Lower leg skin (tissue), 4 donors: ENCODE data around the gene ABHD8. TPM values are rescaled to one million over a fixed set of nuclear protein-coding genes. Genes with fewer than 3 reads are reported as not detected.
A peak's percentile ranks its signal among the peaks of the same experiment; 100 is the strongest.

Experiments used
- DNase-seq, 2 donors: peaks; one replicate each; pipeline ENCODE4 v3.0.0-alpha.2; 2019; ENCODE audit warnings: low spot score in 2 of 2
- H3K4me3 ChIP-seq: fragments of 200-600 bp; sonication (generic); 2 replicates; pipeline ENCODE4 v1.5.1; 2017; ENCODE audit warnings: mild to moderate bottlenecking, low read depth; ENCODE audit not compliant: poor library complexity, severe bottlenecking
- POLR2A ChIP-seq, 2 donors: fragments of 450-650 bp; IDR thresholded peaks; one replicate each; pipeline ENCODE4 v1.6.1; 2016 to 2017; ENCODE audit warnings: antibody characterized with exemption in 2 of 2, mild to moderate bottlenecking in 1 of 2, moderate library complexity in 1 of 2
- WGBS, 2 donors: methylation state at CpG; one replicate each; pipeline ENCODE4 v1.1.5; 2018; 5-methylcytosine and 5-hydroxymethylcytosine counted together
- intact Hi-C: fragments of 100-400 bp; cut with DNase I; formaldehyde crosslinking; loops from one replicate; pipeline ENCODE4 v1.15.0; 2023; ENCODE audit warnings: low total_unique reads
- total RNA-seq, 4 donors: library from RNA; depleted of rRNA; stranded (reverse); fragments of >200 nt; gene quantifications; one replicate each; pipeline ENCODE4 v1.1.0, GENCODE V29; 2016
- TF ChIP-seq, protein P1 (sequence below), 3 donors: fragments of 450-650 bp; IDR thresholded peaks; one replicate each; pipeline ENCODE4 v1.5.1; 2016; ENCODE audit warnings: antibody characterized with exemption in 3 of 3, mild to moderate bottlenecking in 3 of 3, moderate library complexity in 2 of 3

The ABHD8 gene
- total RNA-seq, 4 donors from 2014 or later = 20.2 to 34.9 (median 27.7) TPM

GRCh38 chr19:17249887-17250548, 53.2 kb downstream of the ABHD8 start:
- intact Hi-C loops = no loop called here
- no peak for DNase-seq
- H3K4me3 ChIP-seq = no peak overlapping the region
- 80 to 87% methylated on average over 14 to 15 of the region's 15 CpGs for WGBS, 2 donors
- TF ChIP-seq POLR2A (IDR thresholded peaks at IDR 0.05) = no peak
- TF ChIP-seq, protein P1, sequence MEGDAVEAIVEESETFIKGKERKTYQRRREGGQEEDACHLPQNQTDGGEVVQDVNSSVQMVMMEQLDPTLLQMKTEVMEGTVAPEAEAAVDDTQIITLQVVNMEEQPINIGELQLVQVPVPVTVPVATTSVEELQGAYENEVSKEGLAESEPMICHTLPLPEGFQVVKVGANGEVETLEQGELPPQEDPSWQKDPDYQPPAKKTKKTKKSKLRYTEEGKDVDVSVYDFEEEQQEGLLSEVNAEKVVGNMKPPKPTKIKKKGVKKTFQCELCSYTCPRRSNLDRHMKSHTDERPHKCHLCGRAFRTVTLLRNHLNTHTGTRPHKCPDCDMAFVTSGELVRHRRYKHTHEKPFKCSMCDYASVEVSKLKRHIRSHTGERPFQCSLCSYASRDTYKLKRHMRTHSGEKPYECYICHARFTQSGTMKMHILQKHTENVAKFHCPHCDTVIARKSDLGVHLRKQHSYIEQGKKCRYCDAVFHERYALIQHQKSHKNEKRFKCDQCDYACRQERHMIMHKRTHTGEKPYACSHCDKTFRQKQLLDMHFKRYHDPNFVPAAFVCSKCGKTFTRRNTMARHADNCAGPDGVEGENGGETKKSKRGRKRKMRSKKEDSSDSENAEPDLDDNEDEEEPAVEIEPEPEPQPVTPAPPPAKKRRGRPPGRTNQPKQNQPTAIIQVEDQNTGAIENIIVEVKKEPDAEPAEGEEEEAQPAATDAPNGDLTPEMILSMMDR (IDR thresholded peaks at IDR 0.05) = no peak

GRCh38 chr19:17248011-17248776, 55.0 kb downstream of the ABHD8 start:
- no peak for DNase-seq
- TF ChIP-seq POLR2A (IDR thresholded peaks at IDR 0.05) = no peak
- TF ChIP-seq, protein P1 (IDR thresholded peaks at IDR 0.05) = peak in 1 of 3 donors; percentile 64
- WGBS, 2 donors = 67 to 68% methylated on average over 14 to 21 of the region's 21 CpGs
- no peak overlapping the region for H3K4me3 ChIP-seq
- intact Hi-C loops = no loop called here

DNA sequence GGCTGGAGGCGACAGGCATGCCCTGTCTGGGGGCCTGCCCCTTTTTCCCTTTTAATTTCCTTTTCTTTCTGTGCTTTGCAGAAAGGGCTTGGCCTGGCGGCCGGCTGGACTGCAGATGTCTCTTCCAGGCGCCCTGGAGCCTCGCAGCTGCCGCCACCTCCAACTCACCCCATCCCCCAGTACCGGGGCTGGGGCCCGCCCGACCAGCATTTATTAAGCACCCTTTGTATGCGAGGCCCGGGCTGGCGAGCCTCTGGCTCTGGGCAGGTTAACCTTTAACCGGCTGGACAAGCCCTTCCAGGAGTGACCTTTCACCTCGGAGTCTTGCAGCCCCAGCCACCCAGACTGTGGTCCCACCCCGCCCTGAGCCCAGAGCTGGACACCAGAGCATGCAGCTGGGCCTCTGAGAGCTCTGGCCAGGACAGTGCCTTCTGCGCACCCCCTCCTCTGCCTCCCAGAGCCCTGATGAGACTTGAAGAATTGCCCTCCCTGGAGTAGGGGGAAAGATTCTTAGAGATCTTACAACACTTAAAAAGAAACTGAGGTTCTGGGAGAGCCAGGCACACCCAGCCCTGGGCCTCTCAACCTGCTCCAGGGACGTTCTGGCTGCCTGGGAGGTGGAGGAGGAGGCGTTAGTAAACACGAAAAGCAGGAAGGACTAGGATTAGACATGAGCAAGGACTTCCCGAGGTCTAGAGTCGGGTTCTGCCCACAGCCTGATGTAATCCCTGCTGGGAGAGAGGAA, 56.4 kb downstream of the ABHD8 start:
- 11 to 20% methylated on average over 21 of the region's 21 CpGs for WGBS, 2 donors
- intact Hi-C loops = no loop called here
- no peak for DNase-seq
- H3K4me3 ChIP-seq = peak overlapping the region; percentile 22
- TF ChIP-seq, protein P1 (IDR thresholded peaks at IDR 0.05) = no peak
- no peak for TF ChIP-seq POLR2A (IDR thresholded peaks at IDR 0.05)

GRCh38 chr19:17245535-17245984, 57.7 kb downstream of the ABHD8 start, which contains the start of gene NR2F6:
NR2F6 (minus strand) TSS chr19:17245919; CDS start chr19:17245220, 699 bp downstream.
- intact Hi-C loops = no loop called here
- H3K4me3 ChIP-seq = peak within 1 kb of the TSS; percentile 55
- WGBS, 2 donors = 0% methylated on average over 11 of the region's 72 CpGs; no CpG with 5 or more reads in 1 of the 2 donors
- no peak for DNase-seq
- TF ChIP-seq POLR2A (IDR thresholded peaks at IDR 0.05) = no peak
- TF ChIP-seq, protein P1 (IDR thresholded peaks at IDR 0.05) = no peak

GRCh38 chr19:17244618-17245534, 58.3 kb downstream of the ABHD8 start:
- DNase-seq = no peak
- TF ChIP-seq POLR2A (IDR thresholded peaks at IDR 0.05) = no peak
- TF ChIP-seq, protein P1 (IDR thresholded peaks at IDR 0.05) = no peak
- intact Hi-C loops = no loop called here
- WGBS, 2 donors = 1 to 2% methylated on average over 30 to 34 of the region's 100 CpGs
- H3K4me3 ChIP-seq = peak overlapping the region; percentile 55
